AG10803 (cell line): ENCODE results near the gene ZNF112.
"Not testable (repeated sequence)": the region's sequence is repeated elsewhere in the genome, so short reads cannot be mapped to it uniquely, and the experiment has no call there.

Experiments used
- DNase-seq: peaks from one replicate; pipeline ENCODE4 v3.0.0; 2010; ENCODE audit warnings: low read depth
- H3K4me3 ChIP-seq: 2 replicates; pipeline ENCODE4 v1.5.1; 2011; ENCODE audit warnings: mild to moderate bottlenecking, low read length, control low read depth
- TF ChIP-seq, protein P1 (sequence below): conservative IDR thresholded peaks from 2 replicates; pipeline ENCODE4 v1.5.1; 2011; ENCODE audit warnings: mild to moderate bottlenecking, low read length, control low read depth, inconsistent platforms

ZNF112 gene

GRCh38 chr19:44345959-44346358 lies 10.5 kb downstream of the ZNF112 start:
- TF ChIP-seq, protein P1, sequence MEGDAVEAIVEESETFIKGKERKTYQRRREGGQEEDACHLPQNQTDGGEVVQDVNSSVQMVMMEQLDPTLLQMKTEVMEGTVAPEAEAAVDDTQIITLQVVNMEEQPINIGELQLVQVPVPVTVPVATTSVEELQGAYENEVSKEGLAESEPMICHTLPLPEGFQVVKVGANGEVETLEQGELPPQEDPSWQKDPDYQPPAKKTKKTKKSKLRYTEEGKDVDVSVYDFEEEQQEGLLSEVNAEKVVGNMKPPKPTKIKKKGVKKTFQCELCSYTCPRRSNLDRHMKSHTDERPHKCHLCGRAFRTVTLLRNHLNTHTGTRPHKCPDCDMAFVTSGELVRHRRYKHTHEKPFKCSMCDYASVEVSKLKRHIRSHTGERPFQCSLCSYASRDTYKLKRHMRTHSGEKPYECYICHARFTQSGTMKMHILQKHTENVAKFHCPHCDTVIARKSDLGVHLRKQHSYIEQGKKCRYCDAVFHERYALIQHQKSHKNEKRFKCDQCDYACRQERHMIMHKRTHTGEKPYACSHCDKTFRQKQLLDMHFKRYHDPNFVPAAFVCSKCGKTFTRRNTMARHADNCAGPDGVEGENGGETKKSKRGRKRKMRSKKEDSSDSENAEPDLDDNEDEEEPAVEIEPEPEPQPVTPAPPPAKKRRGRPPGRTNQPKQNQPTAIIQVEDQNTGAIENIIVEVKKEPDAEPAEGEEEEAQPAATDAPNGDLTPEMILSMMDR = no peak
- DNase-seq = no peak
- no peak overlapping the region for H3K4me3 ChIP-seq

- no peak for DNase-seq
- TF ChIP-seq, protein P1 = no peak
- no peak overlapping the region for H3K4me3 ChIP-seq
Observed at GRCh38 chr19:44344255-44344654, 12.2 kb downstream of the ZNF112 start.

GRCh38 chr19:44341794-44342193 lies 14.7 kb downstream of the ZNF112 start:
- TF ChIP-seq, protein P1 = no peak
- no peak for DNase-seq
- no peak overlapping the region for H3K4me3 ChIP-seq

- DNase-seq, H3K4me3 ChIP-seq: not testable (repeated sequence)
Observed at GRCh38 chr19:44334639-44335038, 21.8 kb downstream of the ZNF112 start.

DNA sequence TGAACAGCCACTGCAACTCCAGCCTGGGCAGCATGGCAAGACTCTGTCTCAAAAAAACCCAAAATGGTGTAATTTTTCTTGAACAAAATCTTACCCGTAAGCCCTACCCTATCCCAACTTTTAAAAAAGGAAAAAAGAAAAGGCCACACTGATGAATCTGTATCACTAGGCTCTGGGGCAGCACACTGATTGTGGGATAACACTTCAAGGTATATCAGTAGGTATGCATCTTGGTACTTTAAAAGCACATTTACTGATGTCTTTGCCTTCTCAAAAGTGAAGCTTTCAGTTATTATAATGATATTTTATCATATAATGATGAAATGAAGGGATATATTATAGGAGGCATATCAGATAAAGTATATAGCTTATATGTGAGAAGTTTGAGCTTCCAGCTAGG lies 24.3 kb downstream of the ZNF112 start:
- DNase-seq = no peak
- TF ChIP-seq, protein P1 = no peak
- no peak overlapping the region for H3K4me3 ChIP-seq

- no peak overlapping the region for H3K4me3 ChIP-seq
- TF ChIP-seq, protein P1 = no peak
- DNase-seq = no peak
Observed at GRCh38 chr19:44315883-44316282, 40.6 kb downstream of the ZNF112 start.

DNA sequence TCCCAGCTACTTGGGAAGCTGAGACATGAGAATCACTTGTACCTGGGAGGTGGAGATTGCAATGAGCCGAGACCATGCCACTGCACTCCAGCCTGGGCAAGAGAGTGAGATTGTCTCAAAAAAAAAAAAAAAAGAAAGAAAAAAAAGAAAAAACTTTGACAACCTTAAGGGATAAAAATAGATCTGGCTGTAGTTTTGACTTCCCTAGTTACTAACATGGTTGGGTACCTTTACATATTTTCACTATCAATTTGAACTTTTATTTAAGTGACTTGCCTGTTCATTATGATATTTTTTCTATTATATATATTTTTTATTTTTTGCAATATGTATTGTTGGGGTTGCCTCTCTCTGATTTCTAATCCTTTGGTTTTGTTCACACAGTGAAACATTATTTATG lies 43.2 kb downstream of the ZNF112 start:
- TF ChIP-seq, protein P1 = no peak
- no peak for DNase-seq
- no peak overlapping the region for H3K4me3 ChIP-seq

- H3K4me3 ChIP-seq = no peak overlapping the region
- DNase-seq = peak; percentile 69
- TF ChIP-seq, protein P1 = no peak
Observed at GRCh38 chr19:44308011-44308410, 48.5 kb downstream of the ZNF112 start.
